Chondrocyte (in vitro differentiated cells): ENCODE measurements around the gene RBMS1. TPM values are rescaled to one million over a fixed set of nuclear protein-coding genes. Genes with fewer than 3 reads are reported as not detected.

Experiments
- DNase-seq: peaks from one replicate; pipeline ENCODE4 v3.0.0; 2021; ENCODE audit warnings: mixed read lengths, low spot score
- H3K27ac Mint-ChIP-seq: one replicate; pipeline ENCODE4 v1.8.0; 2021; ENCODE audit warnings: mild to moderate bottlenecking, moderate library complexity, mixed read lengths; ENCODE audit not compliant: unreplicated experiment
- H3K27me3 Mint-ChIP-seq: 2 replicates; pipeline ENCODE4 v1.8.0; 2021; ENCODE audit warnings: low read depth, mixed read lengths
- H3K36me3 Mint-ChIP-seq: 2 replicates; pipeline ENCODE4 v1.8.0; 2021; ENCODE audit warnings: low read depth, mixed read lengths
- H3K4me1 Mint-ChIP-seq: 2 replicates; pipeline ENCODE4 v1.8.0; 2021; ENCODE audit warnings: low read depth, mild to moderate bottlenecking, mixed read lengths
- H3K4me3 Mint-ChIP-seq: one replicate; pipeline ENCODE4 v1.8.0; 2021; ENCODE audit warnings: mild to moderate bottlenecking, moderate library complexity, mixed read lengths; ENCODE audit not compliant: unreplicated experiment
- H3K9me3 Mint-ChIP-seq: 2 replicates; pipeline ENCODE4 v1.8.0; 2021; ENCODE audit warnings: low read depth, mixed read lengths
- total RNA-seq: library from RNA; stranded (reverse); gene quantifications from 3 replicates; pipeline ENCODE4 v1.2.1, GENCODE V29; 2021
- TF ChIP-seq, protein P1 (sequence below): fragments of 200-600 bp; sonication (generic); IDR thresholded peaks from 2 replicates; pipeline ENCODE4 v1.5.0; 2021; ENCODE audit warnings: antibody characterized with exemption, mild to moderate bottlenecking, moderate library complexity

The RBMS1 gene
- total RNA-seq, 1 donor from 2014 or later, result 133 TPM

DNA sequence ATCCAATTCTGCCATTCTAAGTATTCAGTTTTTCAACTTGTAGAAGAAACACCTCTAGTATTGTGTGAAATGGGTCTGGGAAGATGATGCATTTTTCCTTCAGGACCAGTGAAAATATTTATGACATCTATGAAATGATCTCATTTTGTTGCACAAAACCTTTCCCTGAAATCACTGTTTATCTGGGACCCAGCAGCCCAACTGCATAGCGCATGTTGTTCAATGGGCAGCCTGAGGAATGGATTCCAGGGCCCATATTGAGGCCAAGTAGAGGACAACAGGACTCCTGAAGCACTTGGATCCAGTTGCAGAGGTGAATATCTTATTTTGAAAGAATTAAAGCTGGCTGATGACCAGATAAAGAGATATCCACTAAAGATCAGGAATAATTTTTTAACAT, 7.3 kb downstream of the RBMS1 start:
- no peak overlapping the region for H3K27ac Mint-ChIP-seq
- H3K4me3 Mint-ChIP-seq, result no peak overlapping the region

DNA sequence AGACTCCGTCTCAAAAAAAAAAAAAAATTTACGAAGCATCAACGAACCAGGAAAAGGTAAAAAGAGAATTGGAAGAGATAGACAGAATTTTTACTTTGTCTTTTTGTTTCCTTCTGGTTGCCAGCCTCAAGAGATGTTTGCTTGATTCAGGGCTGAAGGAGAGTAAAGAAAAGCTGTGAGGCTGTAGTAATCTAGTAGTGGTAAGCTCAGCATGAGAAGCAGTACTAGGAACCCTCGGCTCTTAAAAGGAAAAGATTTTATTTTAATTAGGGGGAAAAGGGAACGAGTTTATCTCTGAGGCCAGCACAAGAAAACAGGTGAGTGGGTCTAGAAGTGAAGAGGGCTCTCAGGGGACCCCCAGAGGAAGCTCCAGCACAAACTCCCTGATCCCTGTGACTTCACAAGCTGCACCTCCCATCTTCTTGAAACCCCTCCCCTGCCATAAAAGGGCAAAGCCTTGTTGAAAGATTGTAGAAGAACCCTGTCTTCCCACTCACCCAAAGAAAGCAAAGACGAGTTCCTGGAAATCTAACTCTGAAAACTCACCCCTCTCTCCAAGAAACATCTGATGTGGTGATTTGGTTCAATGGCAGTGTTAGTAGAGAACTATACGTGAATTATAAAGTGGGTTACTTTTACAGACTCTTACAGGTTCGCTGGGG, 8.6 kb downstream of the RBMS1 start:
- Mint-ChIP-seq H3K27me3 (no peaks in the 10 kb centered on the region), H3K4me3 (no peak overlapping the region), H3K36me3 (no peaks in the 10 kb centered on the region), H3K9me3 (no peaks in the 10 kb centered on the region), H3K27ac (no peak overlapping the region), H3K4me1 (peaks cover 62% of the 10 kb centered on the region)
- no peak for DNase-seq
- TF ChIP-seq, protein P1, sequence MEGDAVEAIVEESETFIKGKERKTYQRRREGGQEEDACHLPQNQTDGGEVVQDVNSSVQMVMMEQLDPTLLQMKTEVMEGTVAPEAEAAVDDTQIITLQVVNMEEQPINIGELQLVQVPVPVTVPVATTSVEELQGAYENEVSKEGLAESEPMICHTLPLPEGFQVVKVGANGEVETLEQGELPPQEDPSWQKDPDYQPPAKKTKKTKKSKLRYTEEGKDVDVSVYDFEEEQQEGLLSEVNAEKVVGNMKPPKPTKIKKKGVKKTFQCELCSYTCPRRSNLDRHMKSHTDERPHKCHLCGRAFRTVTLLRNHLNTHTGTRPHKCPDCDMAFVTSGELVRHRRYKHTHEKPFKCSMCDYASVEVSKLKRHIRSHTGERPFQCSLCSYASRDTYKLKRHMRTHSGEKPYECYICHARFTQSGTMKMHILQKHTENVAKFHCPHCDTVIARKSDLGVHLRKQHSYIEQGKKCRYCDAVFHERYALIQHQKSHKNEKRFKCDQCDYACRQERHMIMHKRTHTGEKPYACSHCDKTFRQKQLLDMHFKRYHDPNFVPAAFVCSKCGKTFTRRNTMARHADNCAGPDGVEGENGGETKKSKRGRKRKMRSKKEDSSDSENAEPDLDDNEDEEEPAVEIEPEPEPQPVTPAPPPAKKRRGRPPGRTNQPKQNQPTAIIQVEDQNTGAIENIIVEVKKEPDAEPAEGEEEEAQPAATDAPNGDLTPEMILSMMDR, result no peak

More for the DNA sequence above, 7.3 kb downstream of the RBMS1 start:
- TF ChIP-seq, protein P1, result no peak
- peaks cover 68% of the 10 kb centered on the region for H3K4me1 Mint-ChIP-seq
- H3K27me3 Mint-ChIP-seq, result no peaks in the 10 kb centered on the region
- no peaks in the 10 kb centered on the region for H3K36me3 Mint-ChIP-seq
- DNase-seq, result no peak
- no peaks in the 10 kb centered on the region for H3K9me3 Mint-ChIP-seq

DNA sequence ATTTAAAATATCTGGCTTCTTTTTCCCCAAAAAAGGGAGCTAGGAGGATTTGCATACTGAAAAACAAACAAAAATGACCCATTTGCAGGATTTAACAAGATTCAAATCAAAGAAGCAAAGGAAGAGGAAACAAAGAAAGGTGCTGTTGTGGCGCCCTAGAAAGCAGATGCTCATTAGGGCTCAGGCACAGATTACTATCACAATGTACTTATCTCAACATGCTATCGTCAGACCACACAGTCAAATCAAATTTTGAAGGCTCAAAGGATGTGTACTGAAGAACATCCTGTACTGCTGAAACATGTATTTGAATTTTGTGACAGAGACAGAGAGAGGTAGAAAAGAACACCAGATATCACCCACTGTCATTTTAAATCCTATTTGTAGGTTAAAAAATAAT, 10.9 kb downstream of the RBMS1 start:
- Mint-ChIP-seq H3K27ac (no peak overlapping the region), H3K4me3 (no peak overlapping the region), H3K9me3 (no peaks in the 10 kb centered on the region), H3K27me3 (no peaks in the 10 kb centered on the region), H3K4me1 (peaks cover 66% of the 10 kb centered on the region), H3K36me3 (no peaks in the 10 kb centered on the region)
- no peak for DNase-seq
- TF ChIP-seq, protein P1, result no peak

DNA sequence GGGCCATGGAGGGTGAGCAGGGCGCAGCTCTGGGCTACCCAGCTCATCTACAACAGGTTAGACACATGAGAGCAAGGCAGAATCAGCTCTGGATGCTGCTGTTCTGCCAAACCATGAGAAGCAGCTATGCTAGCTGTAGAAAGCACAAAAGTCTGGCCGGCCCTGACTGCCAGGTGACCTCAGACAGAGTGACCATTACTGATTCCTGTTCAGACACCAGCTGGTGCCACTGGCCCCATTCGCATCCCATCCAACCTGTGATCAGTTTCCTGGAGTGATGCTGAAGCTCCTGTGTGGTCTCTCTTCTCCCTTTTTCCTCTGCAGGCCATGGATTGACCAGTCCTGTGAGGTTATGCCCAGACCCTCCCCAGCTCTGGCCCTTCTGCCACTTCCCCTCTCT, 14.3 kb downstream of the RBMS1 start:
- Mint-ChIP-seq H3K27me3 (no peaks in the 10 kb centered on the region), H3K4me3 (no peak overlapping the region), H3K4me1 (peaks cover 67% of the 10 kb centered on the region), H3K9me3 (no peaks in the 10 kb centered on the region), H3K36me3 (no peaks in the 10 kb centered on the region), H3K27ac (no peak overlapping the region)
- DNase-seq, result no peak
- TF ChIP-seq, protein P1, result no peak

DNA sequence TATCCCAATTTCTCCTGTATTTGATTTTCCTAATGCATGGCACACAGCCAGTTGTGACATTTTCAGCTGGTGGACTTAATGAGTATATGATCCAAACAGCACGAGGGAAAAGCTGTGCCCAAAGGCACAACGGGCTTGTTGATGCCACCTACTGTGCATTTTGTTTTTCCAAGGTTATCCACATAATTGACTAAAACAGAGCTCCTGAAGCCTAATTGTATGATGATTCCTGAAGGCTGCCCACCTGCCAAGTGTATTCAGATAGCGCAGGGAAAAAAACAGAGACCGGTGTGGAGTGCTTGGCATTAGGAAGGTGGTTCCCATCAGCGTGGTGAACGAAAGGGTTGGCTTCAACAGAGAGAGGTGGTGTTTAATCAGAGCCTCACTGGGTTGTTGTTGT, 14.9 kb downstream of the RBMS1 start:
- H3K4me3 Mint-ChIP-seq, result no peak overlapping the region

More for the DNA sequence above, 14.9 kb downstream of the RBMS1 start:
- peaks cover 72% of the 10 kb centered on the region for H3K4me1 Mint-ChIP-seq
- peak overlapping the region; percentile 34 for H3K27ac Mint-ChIP-seq
- H3K36me3 Mint-ChIP-seq, result no peaks in the 10 kb centered on the region
- H3K9me3 Mint-ChIP-seq, result no peaks in the 10 kb centered on the region
- no peak for DNase-seq
- no peaks in the 10 kb centered on the region for H3K27me3 Mint-ChIP-seq
- TF ChIP-seq, protein P1, result peak; percentile 7
